ENCODE results near the gene GXYLT2.

DNA sequence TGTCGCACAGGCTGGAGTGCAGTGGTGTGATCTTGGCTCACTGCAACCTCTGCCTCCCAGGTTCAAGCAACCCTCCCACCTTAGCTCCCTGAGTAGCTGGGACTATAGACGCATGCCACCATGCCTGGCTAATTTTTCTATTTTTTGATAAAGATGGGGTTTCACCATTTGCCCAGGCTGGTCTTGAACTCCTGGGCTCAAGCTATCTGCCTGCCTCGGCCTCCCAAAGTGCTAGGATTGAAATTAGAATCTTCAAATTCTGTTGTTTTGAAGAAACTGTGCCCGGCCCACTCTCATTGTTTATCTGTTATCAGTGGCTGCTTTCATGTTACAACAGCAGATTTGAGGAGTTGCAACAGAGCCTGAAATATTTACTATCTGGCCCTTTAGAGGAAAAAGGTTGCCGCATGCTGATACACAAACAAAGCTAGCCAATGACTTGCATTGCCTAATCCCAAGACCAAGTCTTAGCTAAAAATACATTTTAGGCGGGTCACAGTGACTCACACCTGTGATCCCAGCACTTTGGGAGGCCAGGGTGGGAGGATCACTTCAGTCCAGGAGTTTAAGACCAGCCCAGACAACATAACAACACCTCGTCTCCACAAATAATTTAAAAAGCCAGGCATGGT is 65.6 kb downstream of the GXYLT2 start:
- no peak for TF ChIP-seq POLR2A (IDR thresholded peaks at IDR 0.05)
- TF ChIP-seq, protein P1, sequence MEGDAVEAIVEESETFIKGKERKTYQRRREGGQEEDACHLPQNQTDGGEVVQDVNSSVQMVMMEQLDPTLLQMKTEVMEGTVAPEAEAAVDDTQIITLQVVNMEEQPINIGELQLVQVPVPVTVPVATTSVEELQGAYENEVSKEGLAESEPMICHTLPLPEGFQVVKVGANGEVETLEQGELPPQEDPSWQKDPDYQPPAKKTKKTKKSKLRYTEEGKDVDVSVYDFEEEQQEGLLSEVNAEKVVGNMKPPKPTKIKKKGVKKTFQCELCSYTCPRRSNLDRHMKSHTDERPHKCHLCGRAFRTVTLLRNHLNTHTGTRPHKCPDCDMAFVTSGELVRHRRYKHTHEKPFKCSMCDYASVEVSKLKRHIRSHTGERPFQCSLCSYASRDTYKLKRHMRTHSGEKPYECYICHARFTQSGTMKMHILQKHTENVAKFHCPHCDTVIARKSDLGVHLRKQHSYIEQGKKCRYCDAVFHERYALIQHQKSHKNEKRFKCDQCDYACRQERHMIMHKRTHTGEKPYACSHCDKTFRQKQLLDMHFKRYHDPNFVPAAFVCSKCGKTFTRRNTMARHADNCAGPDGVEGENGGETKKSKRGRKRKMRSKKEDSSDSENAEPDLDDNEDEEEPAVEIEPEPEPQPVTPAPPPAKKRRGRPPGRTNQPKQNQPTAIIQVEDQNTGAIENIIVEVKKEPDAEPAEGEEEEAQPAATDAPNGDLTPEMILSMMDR (IDR thresholded peaks at IDR 0.05), result no peak
- no peak for TF ChIP-seq EP300 (IDR thresholded peaks at IDR 0.05; ENCODE audit: low read depth)
- TF ChIP-seq POLR2AphosphoS5 (IDR thresholded peaks at IDR 0.05), result no peak

Measured in transverse colon (tissue), 4 donors.